PC-9 (cell line): ENCODE results near the gene CRIP2.

Experiments
- EZH2 ChIP-seq: fragments of 200-600 bp; sonication (generic); IDR thresholded peaks from 2 replicates; pipeline ENCODE4 v1.8.0; 2017; ENCODE audit warnings: antibody characterized with exemption, low read depth
- TF ChIP-seq, protein P1 (sequence below): fragments of 200-600 bp; sonication (generic); conservative IDR thresholded peaks from 2 replicates; pipeline ENCODE4 v1.6.1; 2017; ENCODE audit warnings: mixed run types, antibody characterized with exemption, mild to moderate bottlenecking, moderate library complexity

DNA sequence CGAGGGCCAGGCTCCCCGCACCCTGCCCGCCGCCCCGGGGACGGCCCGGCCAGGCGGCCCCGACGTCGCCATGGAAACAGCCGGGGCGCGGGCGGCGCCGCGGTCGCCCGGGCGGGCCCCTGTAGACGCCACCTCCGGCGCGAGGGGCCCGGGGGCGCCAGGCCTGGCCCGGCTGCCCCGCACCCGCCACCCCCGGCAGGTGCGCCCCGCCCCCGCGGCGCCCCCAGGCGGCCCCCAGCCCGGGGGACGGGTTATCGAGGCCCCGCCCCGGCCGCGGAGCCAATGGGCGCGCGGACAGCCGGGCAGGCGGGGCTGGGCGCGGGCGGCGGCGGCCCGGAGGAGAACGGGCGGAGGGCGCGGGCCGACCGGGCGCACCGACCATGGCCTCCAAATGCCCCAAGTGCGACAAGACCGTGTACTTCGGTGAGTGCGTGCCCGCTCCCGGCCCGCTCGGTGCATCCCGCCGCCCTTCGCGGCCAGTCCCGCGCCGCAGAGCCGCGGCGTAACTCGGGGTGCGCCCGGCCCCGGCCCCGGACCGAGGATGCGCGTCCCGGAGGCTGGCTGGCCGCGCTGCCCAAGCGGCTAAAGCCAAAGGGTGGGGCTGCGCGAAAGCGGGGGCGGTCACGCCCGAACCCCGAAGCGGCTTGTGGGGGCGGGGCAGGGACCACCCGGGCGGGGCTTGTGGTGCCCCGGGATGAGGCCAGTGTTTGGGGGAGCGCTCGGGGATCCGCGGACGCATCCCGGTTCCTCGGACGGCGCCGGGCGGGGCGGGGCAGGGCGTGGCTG, at the start of gene CRIP2:
- no peak for TF ChIP-seq EZH2
- TF ChIP-seq, protein P1, sequence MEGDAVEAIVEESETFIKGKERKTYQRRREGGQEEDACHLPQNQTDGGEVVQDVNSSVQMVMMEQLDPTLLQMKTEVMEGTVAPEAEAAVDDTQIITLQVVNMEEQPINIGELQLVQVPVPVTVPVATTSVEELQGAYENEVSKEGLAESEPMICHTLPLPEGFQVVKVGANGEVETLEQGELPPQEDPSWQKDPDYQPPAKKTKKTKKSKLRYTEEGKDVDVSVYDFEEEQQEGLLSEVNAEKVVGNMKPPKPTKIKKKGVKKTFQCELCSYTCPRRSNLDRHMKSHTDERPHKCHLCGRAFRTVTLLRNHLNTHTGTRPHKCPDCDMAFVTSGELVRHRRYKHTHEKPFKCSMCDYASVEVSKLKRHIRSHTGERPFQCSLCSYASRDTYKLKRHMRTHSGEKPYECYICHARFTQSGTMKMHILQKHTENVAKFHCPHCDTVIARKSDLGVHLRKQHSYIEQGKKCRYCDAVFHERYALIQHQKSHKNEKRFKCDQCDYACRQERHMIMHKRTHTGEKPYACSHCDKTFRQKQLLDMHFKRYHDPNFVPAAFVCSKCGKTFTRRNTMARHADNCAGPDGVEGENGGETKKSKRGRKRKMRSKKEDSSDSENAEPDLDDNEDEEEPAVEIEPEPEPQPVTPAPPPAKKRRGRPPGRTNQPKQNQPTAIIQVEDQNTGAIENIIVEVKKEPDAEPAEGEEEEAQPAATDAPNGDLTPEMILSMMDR, result no peak
